PC-9 (cell line): Measurements from ENCODE around the gene ABCC3. TPM values are rescaled to one million over a fixed set of nuclear protein-coding genes. Genes with fewer than 3 reads are reported as not detected.

Experiments
- BruUV-seq: library from RNA; stranded (reverse); fragments of 400-500 nt; replicated peaks from 2 replicates; lab custom pipeline; 2021; lab: Mats Ljungman, UMichigan
- CTCF ChIA-PET: fragments of 300-600 bp; sonication (Branson Sonifier 250); formaldehyde crosslinking; loops from one replicate; lab custom pipeline; 2022; ENCODE audit warnings: antibody characterized with exemption; lab: Charles Lee
- POLR2A ChIA-PET: fragments of 300-600 bp; sonication (Branson Sonifier 250); formaldehyde crosslinking; loops from one replicate; lab custom pipeline; 2022; ENCODE audit warnings: antibody characterized with exemption; ENCODE audit not compliant: unreplicated experiment; lab: Charles Lee
- DNase-seq, 2 experiments: peaks; one replicate each; pipeline versions ENCODE4 v3.0.0 to v3.0.0-alpha.2; 2015 to 2022; ENCODE audit warnings: mixed read lengths in 1 of 2
- H2AFZ ChIP-seq: fragments of 200-600 bp; sonication (generic); 2 replicates; pipeline ENCODE4 v1.8.1; 2017; ENCODE audit warnings: antibody characterized with exemption
- H3F3A ChIP-seq: fragments of 200-600 bp; sonication (generic); 2 replicates; pipeline ENCODE4 v1.8.1; 2017; ENCODE audit warnings: antibody characterized with exemption, mild to moderate bottlenecking, low read depth; ENCODE audit not compliant: insufficient read depth
- H3K27ac ChIP-seq: fragments of 200-600 bp; sonication (generic); 2 replicates; pipeline ENCODE4 v1.6.1; 2016; ENCODE audit warnings: mixed run types
- H3K27me3 ChIP-seq: fragments of 200-600 bp; sonication (generic); 2 replicates; pipeline ENCODE4 v1.6.1; 2016; ENCODE audit warnings: low read depth, mixed run types; ENCODE audit not compliant: insufficient read depth
- H3K36me3 ChIP-seq: fragments of 200-600 bp; sonication (generic); 2 replicates; pipeline ENCODE4 v1.6.1; 2016; ENCODE audit warnings: low read depth, mixed run types
- H3K4me1 ChIP-seq: fragments of 200-600 bp; sonication (generic); replicated peaks from 2 replicates; pipeline ENCODE4 v1.6.1; 2016; ENCODE audit warnings: mixed run types; ENCODE audit not compliant: insufficient read depth
- H3K4me2 ChIP-seq: fragments of 200-600 bp; sonication (generic); 2 replicates; pipeline ENCODE4 v1.6.1; 2017; ENCODE audit warnings: mixed run types
- H3K4me3 ChIP-seq: fragments of 200-600 bp; sonication (generic); 2 replicates; pipeline ENCODE4 v1.6.1; 2016; ENCODE audit warnings: mixed run types
- H3K79me2 ChIP-seq: fragments of 200-600 bp; sonication (generic); 2 replicates; pipeline ENCODE4 v1.6.1; 2017; ENCODE audit warnings: low read depth, mixed run types
- H3K9me2 ChIP-seq: fragments of 200-600 bp; sonication (generic); 2 replicates; pipeline ENCODE4 v1.8.1; 2017; ENCODE audit warnings: mild to moderate bottlenecking; ENCODE audit not compliant: insufficient read depth
- H3K9me3 ChIP-seq: fragments of 200-600 bp; sonication (generic); 2 replicates; pipeline ENCODE4 v1.8.1; 2016; ENCODE audit warnings: low read depth; ENCODE audit not compliant: insufficient read depth
- H4K20me1 ChIP-seq: fragments of 200-600 bp; sonication (generic); 2 replicates; pipeline ENCODE4 v1.8.1; 2017; ENCODE audit not compliant: insufficient read depth
- CTCF ChIP-seq: fragments of 200-600 bp; sonication (generic); conservative IDR thresholded peaks from 2 replicates; pipeline ENCODE4 v1.6.1; 2017; ENCODE audit warnings: mixed run types, antibody characterized with exemption, mild to moderate bottlenecking, moderate library complexity
- EZH2 ChIP-seq: fragments of 200-600 bp; sonication (generic); IDR thresholded peaks from 2 replicates; pipeline ENCODE4 v1.8.0; 2017; ENCODE audit warnings: antibody characterized with exemption, low read depth
- intact Hi-C: fragments of 100-400 bp; cut with micrococcal nuclease; formaldehyde crosslinking; loops from one replicate; pipeline ENCODE4 v1.10.0; 2022; ENCODE audit not compliant: unreplicated experiment
- total RNA-seq: library from RNA; stranded (reverse); gene quantifications from 2 replicates; pipeline ENCODE4 v1.2.3, GENCODE V29; 2021

ABCC3 gene
- total RNA-seq, 1 experiment from 2014 or later = 221 TPM

GRCh38 chr17:50660887-50661345, 26.2 kb downstream of the ABCC3 start:
- no peak for TF ChIP-seq EZH2
- TF ChIP-seq CTCF = no peak; the same call in 1 of the 2 replicates
- Histone ChIP-seq H4K20me1 (no peaks in the 10 kb centered on the region), H3K4me3 (peak overlapping the region; percentile 39; the same call in 1 of the 2 replicates), H3K36me3 (peaks cover 20% of the 10 kb centered on the region), H3K4me2 (peak overlapping the region; percentile 73), H3K9me3 (no peaks in the 10 kb centered on the region), H2AFZ (no peak overlapping the region), H3F3A (peaks cover 90% of the 10 kb centered on the region), H3K27ac (peak overlapping the region; percentile 97), H3K27me3 (no peaks in the 10 kb centered on the region), H3K79me2 (peaks cover 32% of the 10 kb centered on the region; the same call in 1 of the 2 replicates), H3K9me2 (no peaks in the 10 kb centered on the region), H3K4me1 (peaks cover 76% of the 10 kb centered on the region)
- intact Hi-C loops = loop anchor here (1.0 to 2.0 kb wide), 2 partner anchors 22 to 26 kb away; no protein-coding TSS in a partner anchor
- TSS peak; percentile 66 for BruUV-seq
- POLR2A ChIA-PET = interaction anchor here (0.5 to 1.7 kb wide), 8 partner anchors 10 to 509 kb away, joined by 3 to 22 read pairs (median 5); no protein-coding TSS in a partner anchor
- CTCF ChIA-PET = interaction anchor here (0.6 to 3.2 kb wide), 3 partner anchors 19 to 33 kb away, joined by 4 to 33 read pairs (median 4); no protein-coding TSS in a partner anchor
- no peak for DNase-seq

GRCh38 chr17:50661348-50661747, 26.7 kb downstream of the ABCC3 start:
- Histone ChIP-seq H3K9me2 (no peaks in the 10 kb centered on the region), H2AFZ (no peak overlapping the region), H4K20me1 (no peaks in the 10 kb centered on the region), H3K4me3 (peak overlapping the region; percentile 39; the same call in 1 of the 2 replicates), H3K4me1 (peaks cover 74% of the 10 kb centered on the region), H3K4me2 (peak overlapping the region; percentile 73), H3F3A (peaks cover 93% of the 10 kb centered on the region), H3K9me3 (no peaks in the 10 kb centered on the region), H3K79me2 (peaks cover 31% of the 10 kb centered on the region; the same call in 1 of the 2 replicates), H3K27ac (peak overlapping the region; percentile 97), H3K36me3 (peaks cover 21% of the 10 kb centered on the region), H3K27me3 (no peaks in the 10 kb centered on the region)
- TF ChIP-seq EZH2 = no peak
- no peak for TF ChIP-seq CTCF
- TSS peak; percentile 93 for BruUV-seq
- intact Hi-C loops = loop anchor here (2.0 kb wide), 1 partner anchor 25 kb away; no protein-coding TSS in a partner anchor
- POLR2A ChIA-PET = interaction anchor here (0.6 to 1.7 kb wide), 6 partner anchors 8 to 386 kb away, joined by 3 to 22 read pairs (median 5); no protein-coding TSS in a partner anchor
- peak in 1 of 2 experiments; percentile 85 for DNase-seq
- CTCF ChIA-PET = interaction anchor here (0.5 to 3.2 kb wide), 5 partner anchors 12 to 182 kb away, joined by 3 to 33 read pairs (median 3); partner anchors contain the start of gene ANKRD40

GRCh38 chr17:50661795-50662391, 27.2 kb downstream of the ABCC3 start:
- Histone ChIP-seq H3K27ac (peak overlapping the region; percentile 97), H3K4me3 (peak overlapping the region; percentile 39; the same call in 1 of the 2 replicates), H3K36me3 (peaks cover 25% of the 10 kb centered on the region), H3K9me2 (no peaks in the 10 kb centered on the region), H3K9me3 (no peaks in the 10 kb centered on the region), H3K4me2 (peak overlapping the region; percentile 73), H4K20me1 (no peaks in the 10 kb centered on the region), H3K4me1 (peaks cover 74% of the 10 kb centered on the region), H3F3A (peaks cover 94% of the 10 kb centered on the region), H3K79me2 (peaks cover 25% of the 10 kb centered on the region; the same call in 1 of the 2 replicates), H2AFZ (no peak overlapping the region), H3K27me3 (no peaks in the 10 kb centered on the region)
- TF ChIP-seq CTCF (no peak), EZH2 (no peak)
- POLR2A ChIA-PET = interaction anchor here (0.5 to 1.7 kb wide), 7 partner anchors 8 to 387 kb away, joined by 3 to 26 read pairs (median 7); no protein-coding TSS in a partner anchor
- DNase-seq = peak; percentile 93 to 98
- CTCF ChIA-PET = interaction anchor here (0.5 to 3.2 kb wide), 6 partner anchors 11 to 225 kb away, joined by 3 to 33 read pairs (median 4); partner anchors contain the start of gene ANKRD40
- intact Hi-C loops = loop anchor here (2.0 kb wide), 1 partner anchor 25 kb away; no protein-coding TSS in a partner anchor
- BruUV-seq = no TSS peak
